Stimulated activated memory B cell treated with anti-CD40 and anti-IgM and Interleukin-4, amounts not matched to agents 10 μg/mL and 1 μg/mL and 100 μg/mL, for 72 hours (primary cell): ENCODE measurements around the gene PRDM15.

Experiments
- ATAC-seq: fragments of 150-1000 bp; cut with Tn5 transposase; 2 replicates; pipeline ENCODE4 v1.10.0; 2021
- H3K27ac Mint-ChIP-seq: one replicate; pipeline ENCODE4 v1.8.0; 2022; ENCODE audit warnings: mild to moderate bottlenecking, mixed read lengths
- H3K27me3 Mint-ChIP-seq: one replicate; pipeline ENCODE4 v1.8.0; 2022; ENCODE audit warnings: mixed read lengths
- H3K36me3 Mint-ChIP-seq: one replicate; pipeline ENCODE4 v1.8.0; 2022; ENCODE audit warnings: mixed read lengths
- H3K4me1 Mint-ChIP-seq: one replicate; pipeline ENCODE4 v1.8.0; 2022; ENCODE audit warnings: mixed read lengths
- H3K4me3 Mint-ChIP-seq: one replicate; pipeline ENCODE4 v1.8.0; 2022; ENCODE audit warnings: mild to moderate bottlenecking, moderate library complexity, mixed read lengths
- H3K9me3 Mint-ChIP-seq: one replicate; pipeline ENCODE4 v1.8.0; 2022; ENCODE audit warnings: mixed read lengths

Gene PRDM15

DNA sequence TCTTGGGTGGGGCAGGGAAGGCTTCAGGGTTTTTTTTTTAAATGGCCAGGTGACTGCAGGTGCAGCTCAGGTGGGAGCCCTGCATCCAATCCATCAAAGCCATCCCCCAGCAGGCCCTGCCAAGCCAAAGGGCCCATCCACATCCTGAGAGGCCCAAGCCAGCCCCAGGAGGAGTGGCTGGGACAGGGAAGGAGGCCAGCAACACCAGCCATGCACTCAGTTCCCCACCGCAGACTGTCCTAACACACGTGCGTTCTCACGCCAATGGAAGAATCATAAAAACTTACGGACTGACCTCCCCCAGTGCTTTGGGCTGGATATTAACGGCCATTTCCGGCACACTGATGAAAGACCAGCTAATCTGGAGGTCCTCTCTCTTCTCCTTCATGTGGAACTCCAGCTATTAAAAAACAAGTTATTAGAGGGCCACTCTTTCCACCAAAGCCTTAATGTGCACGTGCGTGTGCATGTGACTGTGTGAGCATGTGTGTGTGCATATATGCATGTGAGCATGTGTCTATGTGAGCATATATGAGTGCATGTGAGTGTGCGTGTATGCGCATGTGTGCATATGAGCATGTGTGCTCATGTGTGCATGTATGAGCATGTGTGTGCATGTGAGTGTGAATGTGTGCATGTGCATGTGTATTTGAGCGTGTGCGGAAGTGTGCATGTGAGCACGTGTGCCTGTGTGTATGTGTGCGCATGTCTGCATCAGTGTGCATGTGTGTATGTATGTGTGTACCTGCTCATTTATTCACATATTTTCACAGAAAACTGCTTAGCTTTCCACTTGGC, 39.6 kb upstream of the PRDM15 start:
- peaks cover 33% of the 10 kb centered on the region for H3K36me3 Mint-ChIP-seq
- H3K27me3 Mint-ChIP-seq, result no peaks in the 10 kb centered on the region
- no peak overlapping the region for H3K27ac Mint-ChIP-seq
- no peak overlapping the region for H3K4me3 Mint-ChIP-seq
- no peak for ATAC-seq
- H3K4me1 Mint-ChIP-seq, result peaks cover 21% of the 10 kb centered on the region
- no peaks in the 10 kb centered on the region for H3K9me3 Mint-ChIP-seq

- no peak overlapping the region for H3K4me3 Mint-ChIP-seq
- H3K9me3 Mint-ChIP-seq, result no peaks in the 10 kb centered on the region
- no peak overlapping the region for H3K27ac Mint-ChIP-seq
- H3K4me1 Mint-ChIP-seq, result peaks cover 17% of the 10 kb centered on the region
- ATAC-seq, result no peak
- peaks cover 40% of the 10 kb centered on the region for H3K36me3 Mint-ChIP-seq
- H3K27me3 Mint-ChIP-seq, result no peaks in the 10 kb centered on the region
Measured at GRCh38 chr21:41917531-41917930, 38.4 kb upstream of the PRDM15 start.

- Mint-ChIP-seq H3K9me3 (no peaks in the 10 kb centered on the region), H3K4me3 (no peak overlapping the region), H3K27ac (no peak overlapping the region), H3K36me3 (peaks cover 43% of the 10 kb centered on the region), H3K4me1 (peaks cover 13% of the 10 kb centered on the region), H3K27me3 (no peaks in the 10 kb centered on the region)
- no peak for ATAC-seq
Measured at GRCh38 chr21:41916888-41917433, 37.8 kb upstream of the PRDM15 start.

- Mint-ChIP-seq H3K4me1 (no peaks in the 10 kb centered on the region), H3K36me3 (peaks cover 60% of the 10 kb centered on the region), H3K27me3 (no peaks in the 10 kb centered on the region), H3K9me3 (no peaks in the 10 kb centered on the region), H3K4me3 (no peak overlapping the region), H3K27ac (no peak overlapping the region)
- no peak for ATAC-seq
Measured at GRCh38 chr21:41914965-41915364, 35.8 kb upstream of the PRDM15 start.

DNA sequence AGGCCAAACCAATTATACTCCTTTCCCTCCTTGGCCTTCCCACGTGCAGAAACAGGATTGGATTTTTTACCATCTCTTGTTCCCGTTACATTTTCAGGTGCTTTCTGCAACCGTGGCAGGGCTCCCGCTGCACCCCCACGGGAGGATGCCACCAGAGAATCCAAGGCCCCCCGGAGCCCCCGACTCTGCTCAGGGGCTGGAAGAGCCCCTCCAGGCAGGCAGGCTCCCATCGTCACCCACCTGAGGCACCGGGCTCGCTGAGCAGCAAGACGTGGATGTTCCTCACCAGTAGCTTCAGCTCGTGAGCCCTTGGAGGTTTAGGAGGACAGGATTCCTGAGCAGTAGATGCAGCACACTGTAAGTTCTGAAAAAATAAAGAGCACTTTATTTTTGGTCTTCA, 35.2 kb upstream of the PRDM15 start:
- Mint-ChIP-seq H3K27me3 (no peaks in the 10 kb centered on the region), H3K4me3 (no peak overlapping the region), H3K9me3 (no peaks in the 10 kb centered on the region), H3K27ac (no peak overlapping the region), H3K4me1 (no peaks in the 10 kb centered on the region), H3K36me3 (peaks cover 61% of the 10 kb centered on the region)
- no peak for ATAC-seq

DNA sequence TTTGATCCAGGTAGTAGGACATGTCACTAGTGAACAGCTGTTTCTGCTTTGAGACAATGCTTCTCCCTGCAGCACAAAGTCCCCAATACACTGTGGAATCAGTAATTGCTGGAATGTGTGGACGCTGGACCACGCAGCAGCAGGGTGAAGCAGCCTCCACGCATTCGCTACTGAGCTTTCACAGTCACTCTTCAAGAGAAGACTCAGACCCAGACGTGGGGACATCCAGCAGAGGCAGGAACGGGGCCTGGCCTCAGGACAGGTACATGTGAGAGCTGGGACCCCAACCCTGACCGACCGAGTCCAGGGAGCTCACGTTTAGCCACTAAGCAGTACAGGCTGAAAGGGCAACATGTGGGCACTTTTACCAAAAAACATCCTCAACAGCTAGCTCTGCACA, 34.1 kb upstream of the PRDM15 start:
- H3K27me3 Mint-ChIP-seq, result no peaks in the 10 kb centered on the region
- no peaks in the 10 kb centered on the region for H3K4me1 Mint-ChIP-seq
- H3K9me3 Mint-ChIP-seq, result no peaks in the 10 kb centered on the region
- H3K27ac Mint-ChIP-seq, result no peak overlapping the region
- ATAC-seq, result no peak
- no peak overlapping the region for H3K4me3 Mint-ChIP-seq
- H3K36me3 Mint-ChIP-seq, result peaks cover 70% of the 10 kb centered on the region

GRCh38 chr21:41908829-41909228, 29.7 kb upstream of the PRDM15 start:
- Mint-ChIP-seq H3K36me3 (peaks cover 70% of the 10 kb centered on the region), H3K27ac (no peak overlapping the region), H3K27me3 (no peaks in the 10 kb centered on the region), H3K4me3 (no peak overlapping the region), H3K9me3 (no peaks in the 10 kb centered on the region), H3K4me1 (no peaks in the 10 kb centered on the region)
- ATAC-seq, result no peak

DNA sequence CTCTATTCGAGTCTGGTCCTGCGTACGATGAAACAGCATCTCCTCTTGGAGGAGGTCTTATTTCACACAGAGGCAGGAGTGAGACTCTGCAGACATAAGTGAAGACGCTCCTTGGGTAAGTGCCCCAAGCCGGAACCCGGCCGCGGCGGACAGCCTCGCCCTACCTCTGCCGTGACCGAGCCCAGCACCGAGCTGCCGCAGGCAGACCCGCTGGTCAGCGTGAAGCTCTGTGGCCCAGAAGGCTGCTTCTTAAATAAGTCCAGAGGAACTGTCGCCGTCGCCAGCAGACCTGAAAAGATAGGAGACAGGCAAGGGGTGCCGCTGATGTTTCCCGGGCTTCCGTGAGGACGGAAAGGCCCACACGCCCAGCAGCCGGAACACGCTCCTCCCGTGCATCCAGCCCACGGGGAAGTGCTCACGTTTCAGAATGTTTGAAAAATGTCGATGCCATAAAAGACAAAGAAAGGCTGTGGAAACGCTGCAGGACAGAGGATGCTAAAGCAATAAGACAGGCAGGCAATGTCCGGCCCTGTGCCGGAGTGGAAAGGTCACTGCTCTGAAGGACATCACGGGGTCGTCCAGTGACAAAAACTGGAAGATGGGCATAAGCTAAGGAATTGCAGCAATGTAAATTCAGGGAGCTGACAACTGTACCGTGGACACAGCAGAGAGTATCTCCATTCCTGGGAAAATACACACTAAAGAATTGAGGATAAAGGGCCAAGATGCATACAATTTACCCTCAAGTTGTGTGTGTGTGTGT, 28.5 kb upstream of the PRDM15 start:
- no peak for ATAC-seq
- Mint-ChIP-seq H3K9me3 (no peaks in the 10 kb centered on the region), H3K4me1 (no peaks in the 10 kb centered on the region), H3K36me3 (peaks cover 72% of the 10 kb centered on the region), H3K27me3 (no peaks in the 10 kb centered on the region), H3K4me3 (no peak overlapping the region), H3K27ac (no peak overlapping the region)

- no peaks in the 10 kb centered on the region for H3K4me1 Mint-ChIP-seq
- H3K36me3 Mint-ChIP-seq, result peaks cover 74% of the 10 kb centered on the region
Measured at GRCh38 chr21:41906770-41907169, 27.6 kb upstream of the PRDM15 start.

GRCh38 chr21:41903559-41904351, 24.6 kb upstream of the PRDM15 start:
- Mint-ChIP-seq H3K4me3 (no peak overlapping the region), H3K9me3 (no peaks in the 10 kb centered on the region), H3K4me1 (peaks cover 6% of the 10 kb centered on the region), H3K27me3 (no peaks in the 10 kb centered on the region), H3K36me3 (peaks cover 72% of the 10 kb centered on the region), H3K27ac (no peak overlapping the region)
- ATAC-seq, result no peak

More at GRCh38 chr21:41906770-41907169, 27.6 kb upstream of the PRDM15 start:
- Mint-ChIP-seq H3K27me3 (no peaks in the 10 kb centered on the region), H3K27ac (no peak overlapping the region), H3K9me3 (no peaks in the 10 kb centered on the region), H3K4me3 (no peak overlapping the region)
- no peak for ATAC-seq

DNA sequence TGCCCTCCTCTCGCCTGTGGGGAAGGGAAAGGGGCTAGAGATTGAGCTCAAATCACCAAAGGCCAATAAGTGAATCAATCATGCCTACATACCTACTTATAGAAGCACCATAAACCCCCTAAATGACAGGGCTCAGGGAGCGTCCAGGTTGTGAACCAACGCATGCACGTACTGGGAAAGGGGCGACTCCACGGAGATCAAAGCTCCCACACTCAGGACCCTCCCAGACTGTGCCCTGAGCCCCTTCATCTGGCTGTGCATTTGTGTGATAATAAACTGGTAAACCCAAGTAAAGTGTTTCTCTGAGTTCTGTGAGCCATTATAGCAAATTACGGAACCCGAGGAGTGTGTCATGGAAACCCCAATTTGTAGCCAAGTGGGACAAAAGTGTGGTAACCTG, 23.8 kb upstream of the PRDM15 start:
- no peaks in the 10 kb centered on the region for H3K9me3 Mint-ChIP-seq
- H3K36me3 Mint-ChIP-seq, result peaks cover 75% of the 10 kb centered on the region
- H3K27me3 Mint-ChIP-seq, result no peaks in the 10 kb centered on the region
- H3K4me3 Mint-ChIP-seq, result no peak overlapping the region
- no peak overlapping the region for H3K27ac Mint-ChIP-seq
- H3K4me1 Mint-ChIP-seq, result peaks cover 6% of the 10 kb centered on the region
- ATAC-seq, result no peak

- H3K27me3 Mint-ChIP-seq, result no peaks in the 10 kb centered on the region
- no peak overlapping the region for H3K27ac Mint-ChIP-seq
- no peak for ATAC-seq
- H3K9me3 Mint-ChIP-seq, result no peaks in the 10 kb centered on the region
- H3K4me3 Mint-ChIP-seq, result no peak overlapping the region
- peaks cover 6% of the 10 kb centered on the region for H3K4me1 Mint-ChIP-seq
- H3K36me3 Mint-ChIP-seq, result peaks cover 75% of the 10 kb centered on the region
Measured at GRCh38 chr21:41901782-41902181, 22.6 kb upstream of the PRDM15 start.

- Mint-ChIP-seq H3K9me3 (no peaks in the 10 kb centered on the region), H3K4me3 (no peak overlapping the region), H3K27ac (no peak overlapping the region), H3K27me3 (no peaks in the 10 kb centered on the region), H3K36me3 (peaks cover 73% of the 10 kb centered on the region), H3K4me1 (peaks cover 8% of the 10 kb centered on the region)
- ATAC-seq, result no peak
Measured at GRCh38 chr21:41901099-41901498, 22.0 kb upstream of the PRDM15 start.

DNA sequence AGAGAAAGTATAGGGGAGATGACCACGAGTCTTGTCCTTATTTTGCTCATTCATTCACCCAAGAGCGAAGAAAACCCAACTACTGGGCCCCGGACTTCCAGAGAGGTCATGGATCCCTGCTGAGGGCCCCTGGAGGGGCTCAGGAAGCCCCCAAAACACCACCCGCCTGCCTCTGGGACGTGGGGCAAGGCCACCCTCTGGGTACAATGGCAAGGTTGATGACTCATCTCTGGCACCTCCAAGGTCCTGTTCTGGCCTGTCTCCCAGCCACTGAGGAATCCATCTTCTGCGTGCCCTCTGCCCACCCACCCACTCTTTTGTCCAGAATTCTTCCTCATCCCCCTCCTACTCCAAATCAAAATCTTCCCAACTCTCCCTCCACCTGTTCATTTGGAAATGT, 21.3 kb upstream of the PRDM15 start:
- no peaks in the 10 kb centered on the region for H3K9me3 Mint-ChIP-seq
- H3K27ac Mint-ChIP-seq, result no peak overlapping the region
- H3K36me3 Mint-ChIP-seq, result peaks cover 70% of the 10 kb centered on the region
- H3K27me3 Mint-ChIP-seq, result no peaks in the 10 kb centered on the region
- peaks cover 13% of the 10 kb centered on the region for H3K4me1 Mint-ChIP-seq
- H3K4me3 Mint-ChIP-seq, result no peak overlapping the region
- no peak for ATAC-seq
